ENCODE measurements around the gene HDLBP.

Gene HDLBP

GRCh38 chr2:241352227-241352626 is 36.8 kb upstream of the HDLBP start:
- no peak for TF ChIP-seq CTCF (IDR thresholded peaks at IDR 0.05; ENCODE audit: poor library complexity, severe bottlenecking)
- Histone ChIP-seq H3K36me3 (ENCODE audit: low read depth) (peaks cover 74% of the 10 kb centered on the region), H3K4me1 (ENCODE audit: insufficient read depth, poor library complexity, severe bottlenecking) (peaks cover 7% of the 10 kb centered on the region), H3K27me3 (ENCODE audit: insufficient read depth, poor library complexity, severe bottlenecking) (no peaks in the 10 kb centered on the region), H3K27ac (ENCODE audit: poor library complexity, severe bottlenecking) (no peak overlapping the region), H3K4me3 (ENCODE audit: severe bottlenecking) (no peak overlapping the region), H3K9me3 (ENCODE audit: severe bottlenecking) (no peaks in the 10 kb centered on the region)
- DNase-seq (ENCODE audit: low spot score) (no peak), ATAC-seq (ENCODE audit: low read depth) (no peak)

- ATAC-seq (ENCODE audit: low read depth) = no peak
- H3K36me3 ChIP-seq (ENCODE audit: low read depth) = peaks cover 80% of the 10 kb centered on the region
- DNase-seq (ENCODE audit: low spot score) = no peak
- peaks cover 6% of the 10 kb centered on the region for H3K4me1 ChIP-seq (ENCODE audit: insufficient read depth, poor library complexity, severe bottlenecking)
- no peaks in the 10 kb centered on the region for H3K9me3 ChIP-seq (ENCODE audit: severe bottlenecking)
- no peak overlapping the region for H3K27ac ChIP-seq (ENCODE audit: poor library complexity, severe bottlenecking)
- H3K4me3 ChIP-seq (ENCODE audit: severe bottlenecking) = no peak overlapping the region
- no peaks in the 10 kb centered on the region for H3K27me3 ChIP-seq (ENCODE audit: insufficient read depth, poor library complexity, severe bottlenecking)
- TF ChIP-seq CTCF (IDR thresholded peaks at IDR 0.05; ENCODE audit: poor library complexity, severe bottlenecking) = no peak
These were observed 36.2 kb upstream of the HDLBP start for GRCh38 chr2:241351640-241352031.

GRCh38 chr2:241350878-241351639 is 35.6 kb upstream of the HDLBP start:
- ATAC-seq (ENCODE audit: low read depth) (no peak), DNase-seq (ENCODE audit: low spot score) (no peak)
- no peak for TF ChIP-seq CTCF (IDR thresholded peaks at IDR 0.05; ENCODE audit: poor library complexity, severe bottlenecking)
- Histone ChIP-seq H3K36me3 (ENCODE audit: low read depth) (peaks cover 86% of the 10 kb centered on the region), H3K9me3 (ENCODE audit: severe bottlenecking) (no peaks in the 10 kb centered on the region), H3K27ac (ENCODE audit: poor library complexity, severe bottlenecking) (no peak overlapping the region), H3K4me1 (ENCODE audit: insufficient read depth, poor library complexity, severe bottlenecking) (peaks cover 6% of the 10 kb centered on the region), H3K4me3 (ENCODE audit: severe bottlenecking) (no peak overlapping the region), H3K27me3 (ENCODE audit: insufficient read depth, poor library complexity, severe bottlenecking) (no peaks in the 10 kb centered on the region)

GRCh38 chr2:241350530-241350877 is 35.0 kb upstream of the HDLBP start:
- no peaks in the 10 kb centered on the region for H3K27me3 ChIP-seq (ENCODE audit: insufficient read depth, poor library complexity, severe bottlenecking)
- ATAC-seq (ENCODE audit: low read depth) = no peak
- no peaks in the 10 kb centered on the region for H3K9me3 ChIP-seq (ENCODE audit: severe bottlenecking)
- no peak for DNase-seq (ENCODE audit: low spot score)
- no peak overlapping the region for H3K4me3 ChIP-seq (ENCODE audit: severe bottlenecking)
- peaks cover 6% of the 10 kb centered on the region for H3K4me1 ChIP-seq (ENCODE audit: insufficient read depth, poor library complexity, severe bottlenecking)
- no peak for TF ChIP-seq CTCF (IDR thresholded peaks at IDR 0.05; ENCODE audit: poor library complexity, severe bottlenecking)
- H3K27ac ChIP-seq (ENCODE audit: poor library complexity, severe bottlenecking) = no peak overlapping the region
- H3K36me3 ChIP-seq (ENCODE audit: low read depth) = peaks cover 92% of the 10 kb centered on the region

- Histone ChIP-seq H3K36me3 (ENCODE audit: low read depth) (peaks cover 97% of the 10 kb centered on the region), H3K4me3 (ENCODE audit: severe bottlenecking) (no peak overlapping the region), H3K9me3 (ENCODE audit: severe bottlenecking) (no peaks in the 10 kb centered on the region), H3K27me3 (ENCODE audit: insufficient read depth, poor library complexity, severe bottlenecking) (no peaks in the 10 kb centered on the region), H3K4me1 (ENCODE audit: insufficient read depth, poor library complexity, severe bottlenecking) (peaks cover 3% of the 10 kb centered on the region), H3K27ac (ENCODE audit: poor library complexity, severe bottlenecking) (no peak overlapping the region)
- no peak for ATAC-seq (ENCODE audit: low read depth)
- TF ChIP-seq CTCF (IDR thresholded peaks at IDR 0.05; ENCODE audit: poor library complexity, severe bottlenecking) = no peak
- no peak for DNase-seq (ENCODE audit: low spot score)
These were observed 34.5 kb upstream of the HDLBP start for GRCh38 chr2:241349941-241350340.

Data from RWPE2 (cell line).